Effector memory CD4-positive, alpha-beta T cell (primary cell): ENCODE results near the gene NUPR1.
"Not testable (repeated sequence)": the region's sequence is repeated elsewhere in the genome, so short reads cannot be mapped to it uniquely, and the experiment has no call there.

Experiments used
- DNase-seq, 3 donors: peaks; one replicate each; pipeline ENCODE4 v3.0.0-alpha.2; 2020
- H3K27ac ChIP-seq: 2 replicates; pipeline ENCODE4 v1.7.0; 2013; ENCODE audit warnings: mild to moderate bottlenecking, low read length, moderate library complexity; ENCODE audit not compliant: insufficient read depth, poor library complexity, severe bottlenecking
- H3K27me3 ChIP-seq: replicated peaks from 2 replicates; pipeline ENCODE4 v1.7.0; 2013; ENCODE audit warnings: mild to moderate bottlenecking, low read length; ENCODE audit not compliant: insufficient read depth, control insufficient read depth, poor library complexity, severe bottlenecking
- H3K36me3 ChIP-seq: 2 replicates; pipeline ENCODE4 v1.7.0; 2013; ENCODE audit warnings: mild to moderate bottlenecking, low read length, moderate library complexity; ENCODE audit not compliant: control insufficient read depth, insufficient read depth
- H3K4me1 ChIP-seq: 2 replicates; pipeline ENCODE4 v1.7.0; 2013; ENCODE audit warnings: low read length, mild to moderate bottlenecking; ENCODE audit not compliant: control insufficient read depth, insufficient read depth, poor library complexity, severe bottlenecking
- H3K4me3 ChIP-seq: 2 replicates; pipeline ENCODE4 v1.7.0; 2013; ENCODE audit warnings: low read length, low read depth, mild to moderate bottlenecking; ENCODE audit not compliant: insufficient read depth, poor library complexity, severe bottlenecking
- H3K9me3 ChIP-seq: 2 replicates; pipeline ENCODE4 v1.7.0; 2013; ENCODE audit warnings: mild to moderate bottlenecking, low read length, moderate library complexity; ENCODE audit not compliant: control insufficient read depth

The NUPR1 gene

DNA sequence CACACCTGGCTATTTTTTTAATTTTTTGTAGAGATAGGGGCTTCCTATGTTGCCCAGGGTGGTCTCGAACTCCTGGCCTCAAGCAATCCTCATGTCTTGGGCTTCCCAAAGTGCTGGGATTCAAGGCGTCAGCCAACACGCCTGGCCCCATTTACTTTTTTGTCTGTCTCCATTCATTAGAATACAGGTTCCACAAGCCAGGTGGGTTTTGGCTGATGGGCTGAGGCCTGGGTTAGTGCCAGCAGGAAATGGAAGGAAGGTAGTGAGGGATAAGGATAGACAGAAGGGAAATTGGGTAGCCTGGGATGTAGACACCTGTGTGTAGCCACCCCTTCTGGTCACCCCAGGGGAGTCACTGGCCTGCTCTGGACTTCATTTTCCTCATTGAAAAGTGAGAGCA, 27.7 kb downstream of the NUPR1 start:
- no peak for DNase-seq

DNA sequence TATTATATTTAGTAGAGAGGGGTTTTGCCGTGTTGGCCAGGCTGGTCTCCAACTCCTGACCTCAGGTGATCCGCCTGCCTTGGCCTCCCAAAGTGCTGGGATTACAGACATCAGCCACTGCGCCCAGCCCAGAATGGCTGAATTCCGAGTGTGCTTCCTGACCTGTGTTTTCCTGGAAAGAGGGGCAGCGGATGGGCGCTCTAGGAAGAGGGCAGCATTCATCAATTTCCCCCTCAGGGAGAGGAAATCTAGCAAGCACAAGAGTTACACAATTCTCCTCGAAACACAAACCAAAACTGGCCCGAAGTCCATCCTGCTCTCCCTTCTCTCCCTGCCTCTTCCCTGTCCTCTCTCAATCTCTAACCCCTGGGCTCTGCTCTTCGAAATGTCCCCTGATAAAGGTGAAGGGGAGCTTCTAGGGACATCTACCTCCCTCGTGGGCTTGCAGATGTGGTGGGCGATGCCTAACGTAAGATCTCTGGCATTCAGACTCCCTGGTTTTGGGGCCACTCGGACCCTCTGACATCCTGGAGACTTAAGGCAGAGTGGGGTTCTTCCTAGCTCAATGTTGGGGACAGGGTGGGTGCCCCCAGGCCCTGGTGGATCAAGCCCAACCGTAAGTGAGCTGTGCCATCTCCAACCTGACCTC, 33.2 kb downstream of the NUPR1 start:
- peaks cover 9% of the 10 kb centered on the region for H3K4me1 ChIP-seq
- H3K4me3 ChIP-seq = no peak overlapping the region
- DNase-seq = no peak

More for the DNA sequence above, 27.7 kb downstream of the NUPR1 start:
- no peaks in the 10 kb centered on the region for H3K36me3 ChIP-seq
- no peaks in the 10 kb centered on the region for H3K9me3 ChIP-seq
- no peak overlapping the region for H3K4me3 ChIP-seq
- H3K27me3 ChIP-seq = no peaks in the 10 kb centered on the region
- no peak overlapping the region for H3K27ac ChIP-seq
- peaks cover 9% of the 10 kb centered on the region for H3K4me1 ChIP-seq

DNA sequence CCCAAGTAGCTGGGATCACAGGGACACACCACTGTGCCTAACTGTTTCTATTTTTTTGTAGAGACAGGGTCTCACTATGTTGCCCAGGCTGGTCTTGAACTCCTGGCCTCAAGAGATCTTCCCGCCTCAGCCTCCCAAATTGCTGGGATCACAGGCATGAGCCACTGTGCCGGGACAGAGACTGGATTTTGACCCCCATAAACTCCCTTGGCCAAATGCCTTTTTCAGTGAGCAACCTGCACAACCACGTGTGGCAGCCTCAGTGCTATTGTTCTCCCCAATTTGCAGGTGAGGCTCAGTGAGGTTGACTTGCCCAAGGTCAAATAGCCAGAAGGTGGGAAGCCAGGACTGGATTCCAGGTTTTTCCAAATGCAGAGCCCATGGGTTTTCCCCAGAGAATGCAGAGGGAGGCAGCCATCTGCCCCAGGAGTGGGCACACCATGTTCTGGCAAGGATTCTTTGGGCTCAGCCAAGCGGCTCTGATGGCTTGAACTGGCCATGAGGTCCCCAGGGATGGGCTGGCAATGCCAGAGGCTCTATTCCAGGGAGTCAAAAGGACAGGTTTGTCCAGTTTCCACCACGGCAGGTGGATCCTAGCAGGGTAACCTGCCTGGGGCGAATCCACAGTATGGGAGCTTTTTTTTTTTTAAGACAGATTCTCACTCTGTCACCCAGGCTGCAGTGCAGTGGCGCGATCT, 33.9 kb downstream of the NUPR1 start:
- no peaks in the 10 kb centered on the region for H3K27me3 ChIP-seq
- peaks cover 9% of the 10 kb centered on the region for H3K4me1 ChIP-seq
- H3K36me3 ChIP-seq = no peaks in the 10 kb centered on the region
- H3K4me3 ChIP-seq = no peak overlapping the region
- no peak overlapping the region for H3K27ac ChIP-seq
- no peak for DNase-seq
- no peaks in the 10 kb centered on the region for H3K9me3 ChIP-seq

More for the DNA sequence above, 33.2 kb downstream of the NUPR1 start:
- Histone ChIP-seq H3K27me3 (no peaks in the 10 kb centered on the region), H3K27ac (no peak overlapping the region), H3K36me3 (no peaks in the 10 kb centered on the region), H3K9me3 (no peaks in the 10 kb centered on the region)

DNA sequence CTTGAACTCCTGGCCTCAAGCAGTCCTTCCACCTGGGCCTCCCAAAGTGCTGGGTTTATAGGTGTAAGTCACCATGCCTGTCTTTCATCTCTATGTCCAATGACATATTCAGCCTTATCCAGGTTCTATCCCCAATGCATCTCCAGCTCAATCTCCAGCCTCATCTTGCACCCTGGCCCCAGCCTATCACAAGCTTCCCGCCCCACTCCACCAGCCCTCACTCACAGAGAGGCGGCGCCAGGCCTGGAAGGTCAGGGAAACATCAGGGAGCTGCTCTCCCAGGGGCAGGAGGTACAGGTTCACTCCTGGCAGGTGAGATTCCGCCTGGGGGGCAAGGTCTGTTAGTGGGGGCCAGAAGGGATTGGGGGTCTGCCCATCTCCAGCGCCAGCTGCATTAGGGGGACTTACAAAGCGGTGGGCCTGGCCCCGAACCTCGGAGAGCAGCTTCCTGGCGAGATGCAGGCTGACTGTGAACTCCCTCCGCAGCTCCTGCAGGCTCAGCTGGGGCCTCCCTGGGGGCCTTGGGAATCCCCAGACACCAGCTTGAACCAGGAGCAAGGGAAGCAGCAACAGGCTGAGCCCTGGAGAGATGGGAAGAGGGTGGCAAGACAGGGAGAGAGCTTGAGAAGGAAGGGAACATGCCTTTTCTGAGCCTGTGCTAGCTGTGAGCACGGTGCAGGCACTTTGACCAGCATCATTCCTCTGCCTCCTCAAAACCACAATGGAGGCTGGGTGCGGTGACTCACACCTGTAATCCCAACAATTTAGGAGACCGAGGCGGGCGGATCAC, 35.1 kb downstream of the NUPR1 start:
- no peak overlapping the region for H3K27ac ChIP-seq
- no peaks in the 10 kb centered on the region for H3K27me3 ChIP-seq
- H3K36me3 ChIP-seq = peaks cover 3% of the 10 kb centered on the region
- H3K9me3 ChIP-seq = no peaks in the 10 kb centered on the region
- H3K4me1 ChIP-seq = peaks cover 9% of the 10 kb centered on the region
- DNase-seq = no peak
- no peak overlapping the region for H3K4me3 ChIP-seq

DNA sequence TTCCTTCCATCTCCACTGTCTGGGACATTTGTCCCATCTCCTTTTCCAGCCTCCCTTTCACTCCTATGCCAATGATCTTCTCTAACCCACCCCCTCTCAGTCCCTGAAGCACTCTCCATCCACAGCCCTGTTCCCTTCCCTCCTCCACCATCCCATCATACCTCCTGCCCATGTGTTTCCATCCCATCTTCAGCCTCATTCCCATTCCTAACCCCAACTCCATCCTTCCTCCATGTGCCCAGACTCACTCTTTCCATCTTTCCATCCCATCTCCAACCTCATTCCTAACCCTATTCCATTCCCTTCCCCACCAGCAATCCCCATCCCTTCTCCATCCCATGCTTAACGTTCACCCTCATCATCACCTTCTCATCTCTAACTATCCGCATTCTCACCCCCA, 36.5 kb downstream of the NUPR1 start:
- Histone ChIP-seq H3K4me3 (no peak overlapping the region), H3K4me1 (no peaks in the 10 kb centered on the region), H3K9me3 (no peaks in the 10 kb centered on the region), H3K27ac (no peak overlapping the region), H3K27me3 (no peaks in the 10 kb centered on the region), H3K36me3 (peaks cover 15% of the 10 kb centered on the region)
- DNase-seq = no peak

DNA sequence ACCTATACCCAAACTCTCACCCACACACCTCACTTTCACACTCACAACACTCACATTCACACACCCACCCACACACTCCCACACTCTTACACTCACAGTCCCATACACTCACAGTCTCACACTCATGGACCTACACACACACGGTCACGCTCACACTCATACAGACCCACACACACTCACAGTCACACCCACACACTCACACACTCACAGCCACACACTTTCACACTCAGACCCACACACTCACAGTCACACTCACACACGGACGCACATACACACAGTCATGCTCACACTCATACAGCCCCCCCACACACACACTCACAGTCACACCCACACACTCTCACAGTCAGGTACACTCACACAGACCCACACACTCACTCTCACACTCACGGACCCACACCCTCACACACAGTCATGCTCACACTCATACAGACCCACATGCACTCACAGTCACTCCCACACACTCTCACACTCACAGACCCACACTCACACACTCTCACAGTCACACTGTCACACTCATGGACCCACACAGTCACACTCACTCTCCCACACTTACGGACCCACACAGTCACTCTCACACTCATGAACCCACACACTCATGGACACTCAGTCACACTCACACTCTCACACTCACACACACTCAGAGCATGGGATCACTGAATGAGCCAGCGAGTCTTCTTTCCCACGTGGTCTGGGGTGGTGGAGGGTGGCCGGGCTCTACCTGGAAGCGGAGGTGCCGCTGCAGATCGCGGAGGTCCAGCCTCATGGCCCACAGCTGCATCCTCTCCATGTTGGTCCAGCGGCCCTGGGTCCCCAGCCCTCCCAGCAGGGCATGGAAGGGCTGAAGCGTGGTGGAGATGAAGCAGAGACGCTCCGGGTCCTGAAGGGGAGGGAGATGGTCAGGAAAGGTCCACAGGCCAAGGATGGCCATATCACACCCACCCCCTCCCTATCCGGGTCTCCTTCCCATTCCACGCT, 37.2 kb downstream of the NUPR1 start:
- Histone ChIP-seq H3K4me3 (no peak overlapping the region), H3K36me3 (peaks cover 15% of the 10 kb centered on the region), H3K9me3 (no peaks in the 10 kb centered on the region), H3K4me1 (peaks cover 3% of the 10 kb centered on the region), H3K27ac (no peak overlapping the region), H3K27me3 (no peaks in the 10 kb centered on the region)
- no peak for DNase-seq

DNA sequence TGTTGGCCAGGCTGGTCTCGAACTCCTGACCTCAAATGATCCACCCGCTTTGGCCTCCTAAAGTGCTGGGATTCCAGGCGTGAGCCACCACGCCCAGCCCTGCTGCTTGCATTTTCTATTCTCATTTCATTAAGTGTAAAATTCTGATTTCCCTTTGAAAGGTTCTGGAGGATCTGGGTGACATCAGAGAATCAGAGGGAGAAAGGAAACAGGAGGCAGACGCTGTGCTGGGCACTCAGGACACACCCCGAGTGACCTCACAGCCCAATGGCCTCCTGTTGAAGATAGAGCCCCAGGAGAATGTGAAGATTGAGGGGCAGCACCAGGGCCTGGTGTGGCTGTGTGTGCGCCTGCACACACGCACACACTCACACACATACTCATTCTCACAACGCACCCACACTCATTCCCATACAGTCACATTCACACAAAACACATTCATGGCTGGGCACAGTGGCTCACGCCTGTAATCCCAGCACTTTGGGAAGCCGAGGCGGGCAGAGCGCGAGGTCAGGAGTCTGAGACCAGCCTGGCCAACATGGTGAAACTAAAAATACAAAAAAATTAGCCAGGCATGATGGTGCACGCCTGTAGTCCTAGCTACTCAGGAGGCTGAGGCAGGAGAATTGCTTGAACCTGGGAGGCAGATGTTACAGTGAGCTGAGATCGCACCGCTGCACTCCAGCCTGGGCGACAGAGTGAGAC, 38.1 kb downstream of the NUPR1 start:
- not testable (repeated sequence) for H3K27ac ChIP-seq, H3K27me3 ChIP-seq, DNase-seq, H3K9me3 ChIP-seq, H3K4me3 ChIP-seq
- peaks cover 15% of the 10 kb centered on the region for H3K36me3 ChIP-seq
- peaks cover 13% of the 10 kb centered on the region for H3K4me1 ChIP-seq

DNA sequence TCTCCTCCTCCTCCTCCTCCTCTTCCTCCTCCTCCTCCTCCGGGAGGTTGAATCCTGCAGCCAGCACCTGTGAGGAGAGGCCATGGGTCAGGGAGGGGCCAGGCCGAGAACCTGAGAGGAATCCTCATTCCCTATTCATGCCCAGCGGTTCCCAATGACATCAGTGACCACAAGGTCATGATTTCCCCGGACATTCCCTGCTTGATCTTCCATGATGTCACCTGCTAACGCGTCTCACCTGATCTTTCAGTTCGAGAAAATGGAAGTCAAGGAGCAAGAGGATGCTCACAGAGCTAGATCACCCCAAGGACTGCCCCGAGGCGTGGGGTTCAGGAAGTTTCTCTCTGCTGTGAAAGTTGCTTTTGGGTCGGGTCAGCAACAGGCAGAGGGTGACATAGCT, 38.9 kb downstream of the NUPR1 start:
- Histone ChIP-seq H3K27ac (no peak overlapping the region), H3K36me3 (peaks cover 15% of the 10 kb centered on the region), H3K4me1 (peaks cover 20% of the 10 kb centered on the region), H3K4me3 (no peak overlapping the region), H3K9me3 (no peaks in the 10 kb centered on the region), H3K27me3 (no peaks in the 10 kb centered on the region)
- DNase-seq = no peak
